Mesodermal cell (in vitro differentiated cells): ENCODE results near the gene S1PR1.
"Not testable (repeated sequence)": the region's sequence is repeated elsewhere in the genome, so short reads cannot be mapped to it uniquely, and the experiment has no call there.

Experiments used
- H3K27ac ChIP-seq: 2 replicates; pipeline ENCODE4 v1.7.0; 2013; ENCODE audit warnings: mild to moderate bottlenecking, low read depth, low read length, moderate library complexity; ENCODE audit not compliant: severe bottlenecking
- H3K36me3 ChIP-seq: 2 replicates; pipeline ENCODE4 v1.7.1; 2013; ENCODE audit warnings: mild to moderate bottlenecking, low read length, moderate library complexity; ENCODE audit not compliant: control insufficient read depth, insufficient read depth
- H3K4me1 ChIP-seq: one replicate; pipeline ENCODE4 v1.7.1; 2013; ENCODE audit warnings: mild to moderate bottlenecking, low read length; ENCODE audit not compliant: insufficient read depth, control insufficient read depth, poor library complexity, severe bottlenecking
- H3K4me3 ChIP-seq: 2 replicates; pipeline ENCODE4 v1.7.0; 2013; ENCODE audit warnings: low read length, control low read depth, mild to moderate bottlenecking; ENCODE audit not compliant: insufficient read depth, poor library complexity, severe bottlenecking; ENCODE audit errors: extremely low read depth
- H3K9me3 ChIP-seq: 2 replicates; pipeline ENCODE4 v1.7.1; 2013; ENCODE audit warnings: mild to moderate bottlenecking, low read length, moderate library complexity; ENCODE audit not compliant: control insufficient read depth
- WGBS, 2 experiments: methylation state at CpG; one replicate each; pipeline ENCODE4 v1.1.5; 2013; ENCODE audit warnings: missing lambda C conversion rate in 2 of 2; ENCODE audit not compliant: insufficient coverage in 2 of 2; 5-methylcytosine and 5-hydroxymethylcytosine counted together

S1PR1 gene

DNA sequence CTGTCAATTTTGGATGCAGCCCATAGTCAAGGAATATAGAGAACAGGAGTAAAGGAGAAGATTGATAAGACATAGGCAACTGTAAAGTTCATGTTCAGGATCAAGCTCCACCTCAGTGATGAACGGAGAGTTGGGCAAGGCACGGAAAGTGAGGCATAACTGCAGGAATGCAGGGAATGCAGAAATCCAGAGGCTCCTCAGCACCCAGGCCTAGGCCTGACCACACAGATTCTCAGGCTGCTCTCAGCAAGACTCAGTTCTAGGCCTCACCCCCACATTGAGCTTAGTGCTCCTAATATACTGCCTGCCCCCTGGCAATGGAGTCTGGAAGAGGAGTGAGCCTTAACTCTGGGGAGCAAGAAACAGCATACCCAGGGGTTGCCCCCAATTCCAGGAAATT is 36.3 kb upstream of the S1PR1 start:
- 45% methylated on average over 2 of the region's 2 CpGs; no CpG with 5 or more reads in 1 of the 2 experiments for WGBS, 2 experiments
- no peak overlapping the region for H3K27ac ChIP-seq

DNA sequence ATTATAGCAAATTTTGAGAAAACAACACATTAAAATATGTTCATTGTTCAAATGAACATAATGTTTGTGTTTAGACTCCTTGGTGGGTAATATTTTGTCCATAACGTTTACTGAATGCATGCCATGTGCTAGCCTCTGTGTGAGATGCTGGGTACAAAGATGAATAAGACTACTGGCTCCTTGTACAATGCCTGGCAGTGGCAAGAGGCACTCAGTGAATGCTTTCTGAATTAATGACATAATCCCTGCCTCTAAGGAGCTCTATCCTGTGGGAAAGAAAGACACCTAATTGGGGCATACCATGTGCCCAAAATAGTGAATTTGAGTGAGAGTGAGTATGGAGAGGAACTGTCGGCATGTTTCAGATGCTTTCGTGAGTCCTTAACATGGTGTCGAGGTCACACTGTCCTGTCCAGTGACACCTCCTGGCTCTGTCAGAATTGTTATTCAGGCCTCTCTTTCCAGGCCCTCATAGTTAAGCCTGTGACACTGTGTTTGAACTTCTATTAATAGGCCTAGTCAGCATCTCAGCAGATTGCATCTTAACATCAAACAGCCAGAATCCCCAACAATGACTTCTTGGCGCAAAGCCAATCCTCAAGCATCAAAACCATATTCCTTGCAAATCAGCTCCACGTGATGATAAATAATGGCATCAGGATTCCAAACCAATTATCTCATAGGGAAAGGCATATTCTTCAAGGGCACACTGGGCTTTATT is 32.8 kb upstream of the S1PR1 start:
- H3K4me3 ChIP-seq, result no peak overlapping the region
- H3K4me1 ChIP-seq, result peaks cover 9% of the 10 kb centered on the region
- no peaks in the 10 kb centered on the region for H3K36me3 ChIP-seq
- H3K27ac ChIP-seq, result no peak overlapping the region
- no peaks in the 10 kb centered on the region for H3K9me3 ChIP-seq
- WGBS, 2 experiments, result 90 to 92% methylated on average over 3 to 4 of the region's 6 CpGs

More for the DNA sequence above, 36.3 kb upstream of the S1PR1 start:
- no peaks in the 10 kb centered on the region for H3K36me3 ChIP-seq
- H3K4me1 ChIP-seq, result peaks cover 9% of the 10 kb centered on the region
- no peak overlapping the region for H3K4me3 ChIP-seq
- H3K9me3 ChIP-seq, result no peaks in the 10 kb centered on the region

DNA sequence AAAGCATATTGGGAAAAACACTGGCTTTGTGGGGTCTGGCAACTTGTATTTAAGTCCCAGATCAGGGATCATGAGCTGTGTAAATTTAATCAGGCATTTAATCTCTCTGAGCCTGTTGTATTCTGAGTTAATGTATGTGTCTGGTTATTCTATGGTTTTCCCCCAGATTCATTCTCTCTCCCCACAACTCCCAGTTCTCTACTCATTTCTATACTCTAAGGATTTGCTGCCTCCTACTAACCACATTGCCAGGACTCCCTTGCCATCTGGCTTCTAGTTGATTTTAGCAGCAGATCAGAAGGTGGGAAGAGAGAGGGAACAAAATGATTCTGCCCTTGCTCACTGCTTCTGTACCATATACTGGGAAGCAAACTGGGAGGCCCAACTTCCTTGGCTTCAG is 31.4 kb upstream of the S1PR1 start:
- no peaks in the 10 kb centered on the region for H3K9me3 ChIP-seq
- H3K4me3 ChIP-seq, result no peak overlapping the region
- peaks cover 4% of the 10 kb centered on the region for H3K4me1 ChIP-seq
- no peaks in the 10 kb centered on the region for H3K36me3 ChIP-seq
- H3K27ac ChIP-seq, result no peak overlapping the region

DNA sequence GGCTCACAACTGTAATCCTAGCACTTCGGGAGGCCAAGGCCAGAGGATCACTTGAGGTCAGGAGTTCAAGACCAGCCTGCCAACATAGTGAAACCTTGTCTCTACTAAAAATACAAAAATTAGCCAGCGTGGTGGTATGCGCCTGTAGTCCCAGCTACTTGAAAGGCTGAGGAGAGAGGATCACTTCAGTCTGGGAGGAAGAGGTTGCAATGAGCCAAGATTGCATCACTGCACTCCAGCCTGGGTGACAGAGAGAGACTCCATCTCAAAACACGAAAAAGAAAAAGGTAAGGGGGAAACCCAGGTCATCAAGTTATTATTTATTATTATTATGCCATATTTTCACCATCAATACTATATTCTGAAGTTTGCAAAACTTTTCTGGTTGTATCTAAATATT is 30.7 kb upstream of the S1PR1 start:
- not testable (repeated sequence) for H3K9me3 ChIP-seq, H3K4me1 ChIP-seq, H3K27ac ChIP-seq, H3K4me3 ChIP-seq, H3K36me3 ChIP-seq
- 100% methylated on average over 3 of the region's 4 CpGs; no CpG with 5 or more reads in 1 of the 2 experiments for WGBS, 2 experiments

DNA sequence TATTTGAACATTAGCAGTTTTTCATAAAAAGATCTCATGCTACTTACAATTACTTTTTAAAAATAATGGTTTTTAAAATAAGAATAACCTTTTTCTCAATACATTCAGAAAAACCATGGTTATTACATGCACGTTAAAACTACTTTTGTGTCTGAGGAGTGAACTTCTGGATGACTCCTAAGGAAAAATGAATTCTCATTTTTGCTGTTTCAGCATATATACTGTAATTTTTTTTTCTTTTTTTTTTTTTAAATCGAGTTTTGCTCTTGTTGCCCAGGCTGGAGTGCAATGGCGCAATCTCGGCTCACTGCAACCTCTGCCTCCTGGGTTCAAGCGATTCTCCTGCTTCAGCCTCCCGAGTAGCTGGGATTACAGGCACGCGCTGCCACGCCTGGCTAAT is 29.5 kb upstream of the S1PR1 start:
- WGBS, 2 experiments, result 88 to 98% methylated on average over 5 to 7 of the region's 9 CpGs
- H3K4me3 ChIP-seq, H3K27ac ChIP-seq: not testable (repeated sequence)

DNA sequence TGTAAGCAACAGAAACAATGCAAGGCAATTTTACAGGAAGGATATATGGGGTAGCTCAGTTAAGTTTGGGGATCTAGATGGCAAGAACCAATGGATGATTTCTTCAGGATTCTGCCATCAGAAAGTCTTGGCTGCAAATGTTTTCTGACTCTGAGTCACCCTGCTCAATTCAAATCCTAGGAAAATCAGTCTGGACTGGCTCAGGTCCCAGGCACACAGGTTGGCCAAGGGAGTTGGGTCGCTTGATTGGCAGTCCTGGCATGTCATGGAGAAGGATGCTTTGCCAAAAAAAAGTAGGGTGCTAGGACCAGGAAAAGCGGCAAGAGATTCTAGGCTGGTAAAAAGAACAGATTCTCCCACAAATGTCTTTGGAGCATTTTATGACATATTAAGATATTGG is 28.9 kb upstream of the S1PR1 start:
- H3K9me3 ChIP-seq, result no peaks in the 10 kb centered on the region
- no peaks in the 10 kb centered on the region for H3K4me1 ChIP-seq
- 100% methylated on average over 1 of the region's 2 CpGs; no CpG with 5 or more reads in 1 of the 2 experiments for WGBS, 2 experiments
- H3K4me3 ChIP-seq, result no peak overlapping the region
- no peak overlapping the region for H3K27ac ChIP-seq
- H3K36me3 ChIP-seq, result no peaks in the 10 kb centered on the region

More for the DNA sequence above, 29.5 kb upstream of the S1PR1 start:
- not testable (repeated sequence) for H3K36me3 ChIP-seq, H3K4me1 ChIP-seq, H3K9me3 ChIP-seq

DNA sequence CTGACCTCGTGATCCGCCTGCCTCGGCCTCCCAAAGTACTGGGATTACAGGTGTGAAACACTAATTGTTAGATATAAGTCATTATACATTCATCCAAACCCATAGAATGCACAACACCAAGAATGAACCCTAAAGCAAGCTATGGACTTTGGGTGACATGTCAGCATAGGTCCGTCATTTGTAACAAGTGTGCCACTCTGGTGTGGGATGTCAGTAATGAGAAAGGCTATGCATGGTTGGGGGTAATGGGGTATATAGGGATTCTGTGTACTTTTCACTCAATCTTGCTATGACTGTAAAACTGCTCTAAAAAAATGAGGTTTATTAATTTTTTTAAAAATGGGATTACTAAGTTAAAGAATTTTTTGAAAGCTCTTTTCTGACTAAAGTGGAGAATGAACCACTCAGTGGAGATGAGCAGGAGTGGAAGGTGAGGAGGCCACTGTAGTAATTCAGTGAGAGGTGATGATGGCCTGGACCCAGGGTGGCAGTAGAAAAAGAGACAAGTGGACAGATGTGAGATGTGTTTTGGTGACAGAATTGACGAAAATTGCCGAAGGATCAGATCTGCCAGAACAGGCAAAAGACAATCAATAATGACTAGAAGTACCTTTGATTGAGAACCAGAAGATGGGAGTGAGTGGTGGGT is 21.3 kb upstream of the S1PR1 start:
- no peaks in the 10 kb centered on the region for H3K4me1 ChIP-seq
- WGBS, 2 experiments, result 71 to 88% methylated on average over 1 to 2 of the region's 6 CpGs
- H3K9me3 ChIP-seq, result no peaks in the 10 kb centered on the region
- H3K4me3 ChIP-seq, result no peak overlapping the region
- no peak overlapping the region for H3K27ac ChIP-seq
- H3K36me3 ChIP-seq, result no peaks in the 10 kb centered on the region

DNA sequence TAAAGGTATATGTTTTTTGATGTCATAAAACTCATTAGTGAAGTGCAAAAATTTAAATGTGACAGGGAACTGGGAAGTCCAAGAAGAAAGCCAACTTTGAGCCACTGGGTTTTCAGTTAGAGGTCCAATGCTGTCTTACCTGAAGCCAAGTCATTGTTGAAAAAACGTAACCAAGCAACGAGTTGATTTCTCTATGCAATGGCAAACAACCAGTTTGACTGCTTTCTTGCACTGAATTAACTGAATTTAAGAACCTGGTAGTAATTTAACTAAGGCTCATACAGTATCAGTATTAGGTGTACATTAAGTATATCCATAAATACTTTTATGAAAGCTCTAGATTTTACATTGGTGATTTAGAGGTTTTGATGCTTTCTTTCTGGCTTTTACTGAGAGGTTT is 20.2 kb upstream of the S1PR1 start:
- Histone ChIP-seq H3K9me3 (no peaks in the 10 kb centered on the region), H3K4me3 (no peak overlapping the region), H3K36me3 (no peaks in the 10 kb centered on the region), H3K27ac (no peak overlapping the region), H3K4me1 (no peaks in the 10 kb centered on the region)
- 83% methylated on average over 2 of the region's 2 CpGs; no CpG with 5 or more reads in 1 of the 2 experiments for WGBS, 2 experiments

DNA sequence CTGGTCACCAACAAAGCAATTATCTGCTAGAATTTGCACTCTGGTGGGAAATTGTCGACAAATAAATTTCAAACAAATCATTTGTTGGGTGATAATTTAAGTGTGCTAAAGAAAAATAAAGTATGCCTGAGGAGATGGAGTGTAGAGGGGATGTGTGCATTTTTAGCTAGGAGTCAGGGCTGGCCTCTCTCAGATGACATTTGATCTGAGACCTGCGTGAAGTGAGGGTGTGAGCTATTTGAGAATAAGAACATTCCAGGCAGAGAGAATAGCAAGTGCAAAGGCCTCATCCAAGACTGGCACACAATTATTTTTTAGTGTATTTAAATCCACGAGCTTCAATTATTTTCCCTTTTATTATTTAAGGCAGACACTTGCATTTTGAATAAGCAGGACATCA is 19.7 kb upstream of the S1PR1 start:
- H3K4me1 ChIP-seq, result no peaks in the 10 kb centered on the region

DNA sequence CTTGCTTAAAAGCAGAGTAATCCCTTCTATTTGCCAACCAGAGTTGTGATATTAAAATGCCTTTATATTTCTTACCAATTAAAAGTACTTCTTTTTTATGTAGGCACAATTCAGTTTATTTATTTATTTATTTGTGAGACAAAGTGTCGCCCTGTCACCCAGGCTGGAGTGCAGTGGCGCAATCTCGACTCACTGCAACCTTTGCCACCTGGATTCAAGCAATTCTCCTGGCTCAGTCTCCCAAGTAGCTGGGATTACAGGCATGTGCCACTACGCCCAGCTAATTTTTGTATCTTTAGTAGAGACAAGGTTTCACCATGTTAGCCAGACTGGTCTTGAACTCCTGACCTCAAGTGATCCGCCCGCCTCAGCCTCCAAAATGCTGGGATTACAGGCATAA is 17.9 kb upstream of the S1PR1 start:
- H3K4me1 ChIP-seq, H3K9me3 ChIP-seq, H3K4me3 ChIP-seq, H3K27ac ChIP-seq, H3K36me3 ChIP-seq: not testable (repeated sequence)
- WGBS, 2 experiments, result 82 to 91% methylated on average over 6 of the region's 6 CpGs

More for the DNA sequence above, 19.7 kb upstream of the S1PR1 start:
- Histone ChIP-seq H3K36me3 (no peaks in the 10 kb centered on the region), H3K27ac (no peak overlapping the region), H3K9me3 (no peaks in the 10 kb centered on the region), H3K4me3 (no peak overlapping the region)
- 40 to 75% methylated on average over 1 to 2 of the region's 3 CpGs for WGBS, 2 experiments
